Neural progenitor cell (in vitro differentiated cells): Measurements from ENCODE around the gene PELO. TPM values are rescaled to one million over a fixed set of nuclear protein-coding genes. Genes with fewer than 3 reads are reported as not detected.

Experiments used
- DNase-seq: peaks from one replicate; pipeline ENCODE4 v3.0.0-alpha.2; 2016; ENCODE audit warnings: low spot score
- H2AFZ ChIP-seq: fragments of 200-600 bp; sonication (generic); replicated peaks from 2 replicates; pipeline ENCODE4 v1.6.1; 2016; ENCODE audit warnings: antibody characterized with exemption
- H3F3A ChIP-seq: fragments of 200-600 bp; sonication (generic); 2 replicates; pipeline ENCODE4 v1.6.1; 2016; ENCODE audit warnings: antibody characterized with exemption, low read depth
- H3K27ac ChIP-seq: fragments of 200-600 bp; sonication (generic); 2 replicates; pipeline ENCODE4 v1.5.1; 2016; ENCODE audit warnings: mild to moderate bottlenecking
- H3K27me3 ChIP-seq: fragments of 200-600 bp; sonication (generic); 2 replicates; pipeline ENCODE4 v1.6.1; 2016; ENCODE audit warnings: mild to moderate bottlenecking, moderate library complexity
- H3K36me3 ChIP-seq: fragments of 200-600 bp; sonication (generic); 2 replicates; pipeline ENCODE4 v1.5.1; 2016
- H3K4me1 ChIP-seq: fragments of 200-600 bp; sonication (generic); 2 replicates; pipeline ENCODE4 v1.6.1; 2016; ENCODE audit warnings: mixed run types
- H3K4me2 ChIP-seq: fragments of 200-600 bp; sonication (generic); 2 replicates; pipeline ENCODE4 v1.6.1; 2016
- H3K4me3 ChIP-seq: fragments of 200-600 bp; sonication (generic); 2 replicates; pipeline ENCODE4 v1.5.1; 2016
- H3K79me2 ChIP-seq: fragments of 200-600 bp; sonication (generic); 2 replicates; pipeline ENCODE4 v1.6.1; 2016; ENCODE audit warnings: low read depth
- H3K9ac ChIP-seq: fragments of 200-600 bp; sonication (generic); 2 replicates; pipeline ENCODE4 v1.6.1; 2016
- H3K9me3 ChIP-seq: fragments of 200-600 bp; sonication (generic); 2 replicates; pipeline ENCODE4 v1.5.1; 2016; ENCODE audit warnings: low read depth
- H4K20me1 ChIP-seq: fragments of 200-600 bp; sonication (generic); 2 replicates; pipeline ENCODE4 v1.6.1; 2016; ENCODE audit warnings: low read depth
- H3K27ac Mint-ChIP-seq: 3 replicates; pipeline ENCODE4 v1.8.0; 2021; ENCODE audit warnings: mixed read lengths
- H3K27me3 Mint-ChIP-seq: 2 replicates; pipeline ENCODE4 v1.8.0; 2022; ENCODE audit warnings: low read depth, mild to moderate bottlenecking, inconsistent platforms, moderate library complexity, mixed read lengths; ENCODE audit not compliant: insufficient read depth
- H3K36me3 Mint-ChIP-seq: 3 replicates; pipeline ENCODE4 v1.8.0; 2021; ENCODE audit warnings: mixed read lengths
- H3K4me1 Mint-ChIP-seq: 3 replicates; pipeline ENCODE4 v1.8.0; 2021; ENCODE audit warnings: mixed read lengths
- H3K4me3 Mint-ChIP-seq: 3 replicates; pipeline ENCODE4 v1.8.0; 2021; ENCODE audit warnings: mild to moderate bottlenecking, moderate library complexity, mixed read lengths
- H3K9me3 Mint-ChIP-seq: 3 replicates; pipeline ENCODE4 v1.8.0; 2020; ENCODE audit warnings: mixed read lengths
- EZH2 ChIP-seq: fragments of 200-600 bp; sonication (generic); IDR thresholded peaks from 2 replicates; pipeline ENCODE4 v1.6.1; 2017; ENCODE audit warnings: antibody characterized with exemption, mild to moderate bottlenecking, moderate library complexity
- EZH2phosphoT487 ChIP-seq: fragments of 200-600 bp; sonication (generic); IDR thresholded peaks from 2 replicates; pipeline ENCODE4 v1.6.1; 2017; ENCODE audit warnings: antibody characterized with exemption
- total RNA-seq: library from RNA; depleted of rRNA; stranded (reverse); fragments of >200 nt; gene quantifications from 2 replicates; pipeline ENCODE4 v1.2.3, GENCODE V29; 2015; ENCODE audit warnings: low replicate concordance
- TF ChIP-seq, protein P1 (sequence below): fragments of 200-600 bp; sonication (generic); IDR thresholded peaks from 2 replicates; pipeline ENCODE4 v1.5.1; 2017; ENCODE audit warnings: antibody characterized with exemption, mild to moderate bottlenecking

Gene PELO
- total RNA-seq, 1 donor from 2014 or later, result 8.5 TPM

DNA sequence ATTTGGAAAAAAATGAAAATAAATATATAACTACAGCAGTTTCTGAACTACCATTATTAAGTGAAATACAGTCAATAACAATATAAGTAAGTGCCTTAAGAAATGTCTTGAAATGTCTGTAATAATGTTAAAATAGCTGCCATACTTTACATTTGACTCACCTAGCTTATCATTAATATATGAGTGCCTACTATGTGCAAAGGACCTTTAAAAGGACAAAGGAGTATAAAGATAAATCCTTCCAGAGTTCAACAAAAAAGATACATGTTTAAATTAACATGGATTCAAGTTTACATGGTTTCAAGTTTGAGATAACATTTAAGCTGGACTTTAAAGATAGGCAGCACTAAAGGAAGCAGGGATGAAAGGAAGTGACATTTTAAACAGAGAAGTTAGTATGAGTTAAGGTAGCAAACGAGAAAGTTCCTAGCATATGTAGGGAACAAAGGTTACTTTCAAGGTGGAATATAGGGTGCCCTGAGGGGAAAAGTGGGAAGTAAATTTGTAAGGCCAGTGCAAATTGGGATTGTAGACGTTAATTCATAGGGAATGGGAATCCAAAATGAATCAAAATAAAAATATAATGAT is 8.9 kb downstream of the PELO start:
- Histone ChIP-seq H4K20me1 (peaks cover 6% of the 10 kb centered on the region), H3K9me3 (no peaks in the 10 kb centered on the region), H3K4me1 (peaks cover 13% of the 10 kb centered on the region), H3K27me3 (no peaks in the 10 kb centered on the region), H3K79me2 (peaks cover 16% of the 10 kb centered on the region), H3K9ac (no peak overlapping the region), H3K27ac (no peak overlapping the region), H3K4me3 (no peak overlapping the region), H3K36me3 (no peaks in the 10 kb centered on the region), H3F3A (peaks cover 32% of the 10 kb centered on the region), H2AFZ (no peak overlapping the region), H3K4me2 (no peak overlapping the region)
- Mint-ChIP-seq H3K4me3 (no peak overlapping the region), H3K27me3 (peaks cover 6% of the 10 kb centered on the region), H3K36me3 (no peaks in the 10 kb centered on the region), H3K4me1 (peaks cover 31% of the 10 kb centered on the region), H3K27ac (no peak overlapping the region), H3K9me3 (no peaks in the 10 kb centered on the region)
- TF ChIP-seq EZH2 (no peak), EZH2phosphoT487 (no peak)
- TF ChIP-seq, protein P1, sequence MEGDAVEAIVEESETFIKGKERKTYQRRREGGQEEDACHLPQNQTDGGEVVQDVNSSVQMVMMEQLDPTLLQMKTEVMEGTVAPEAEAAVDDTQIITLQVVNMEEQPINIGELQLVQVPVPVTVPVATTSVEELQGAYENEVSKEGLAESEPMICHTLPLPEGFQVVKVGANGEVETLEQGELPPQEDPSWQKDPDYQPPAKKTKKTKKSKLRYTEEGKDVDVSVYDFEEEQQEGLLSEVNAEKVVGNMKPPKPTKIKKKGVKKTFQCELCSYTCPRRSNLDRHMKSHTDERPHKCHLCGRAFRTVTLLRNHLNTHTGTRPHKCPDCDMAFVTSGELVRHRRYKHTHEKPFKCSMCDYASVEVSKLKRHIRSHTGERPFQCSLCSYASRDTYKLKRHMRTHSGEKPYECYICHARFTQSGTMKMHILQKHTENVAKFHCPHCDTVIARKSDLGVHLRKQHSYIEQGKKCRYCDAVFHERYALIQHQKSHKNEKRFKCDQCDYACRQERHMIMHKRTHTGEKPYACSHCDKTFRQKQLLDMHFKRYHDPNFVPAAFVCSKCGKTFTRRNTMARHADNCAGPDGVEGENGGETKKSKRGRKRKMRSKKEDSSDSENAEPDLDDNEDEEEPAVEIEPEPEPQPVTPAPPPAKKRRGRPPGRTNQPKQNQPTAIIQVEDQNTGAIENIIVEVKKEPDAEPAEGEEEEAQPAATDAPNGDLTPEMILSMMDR, result no peak
- no peak for DNase-seq

- H2AFZ ChIP-seq, result peak overlapping the region; percentile 89
- H3K27ac Mint-ChIP-seq, result peak overlapping the region; percentile 92
These were observed 11.2 kb downstream of the PELO start for GRCh38 chr5:52798938-52799337.

DNA sequence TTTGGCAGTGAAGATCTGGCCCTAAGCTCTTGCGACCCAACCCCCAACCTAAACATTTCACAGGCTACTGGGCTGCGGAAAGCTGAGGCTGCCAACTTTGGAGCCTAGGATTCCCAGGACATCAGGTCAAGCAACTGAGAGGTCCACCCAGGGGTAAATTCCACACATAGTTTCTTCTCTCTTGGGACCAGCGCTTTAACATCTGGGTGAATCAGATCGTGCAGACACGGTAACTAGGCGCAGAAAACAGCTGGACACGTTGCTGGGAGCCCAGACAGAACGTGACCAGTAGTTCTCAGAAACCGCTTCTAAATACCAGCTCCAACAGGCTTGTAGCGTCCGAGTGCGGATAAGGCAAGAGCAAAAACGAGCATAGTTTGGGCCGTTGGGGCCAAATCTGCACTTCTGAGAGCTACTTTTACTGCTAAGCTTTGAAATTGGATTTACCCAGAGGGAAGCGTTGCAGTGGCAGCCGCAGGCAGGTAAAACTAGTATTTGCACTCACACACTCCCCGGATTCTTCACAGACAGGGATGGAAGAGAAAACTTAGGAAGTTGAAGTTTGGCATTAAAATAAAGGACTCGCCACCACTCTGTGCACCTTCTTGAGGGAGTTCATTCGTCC is 11.8 kb downstream of the PELO start:
- H4K20me1 ChIP-seq, result peaks cover 25% of the 10 kb centered on the region
- peaks cover 39% of the 10 kb centered on the region for H3F3A ChIP-seq
- H2AFZ ChIP-seq, result peak overlapping the region; percentile 89
- peak overlapping the region; percentile 92 for H3K27ac Mint-ChIP-seq
- peak overlapping the region; percentile 87 for H3K4me2 ChIP-seq
- peaks cover 49% of the 10 kb centered on the region for H3K4me1 Mint-ChIP-seq
- no peaks in the 10 kb centered on the region for H3K36me3 ChIP-seq
- H3K36me3 Mint-ChIP-seq, result peaks cover 3% of the 10 kb centered on the region
- peak; percentile 82 for DNase-seq
- no peaks in the 10 kb centered on the region for H3K9me3 Mint-ChIP-seq
- no peak for TF ChIP-seq EZH2phosphoT487
- TF ChIP-seq EZH2, result no peak
- TF ChIP-seq, protein P1, result no peak
- H3K27me3 ChIP-seq, result no peaks in the 10 kb centered on the region
- H3K27ac ChIP-seq, result peak overlapping the region; percentile 94
- H3K9me3 ChIP-seq, result no peaks in the 10 kb centered on the region
- peaks cover 6% of the 10 kb centered on the region for H3K27me3 Mint-ChIP-seq
- peak overlapping the region; percentile 74 for H3K4me3 ChIP-seq
- H3K4me1 ChIP-seq, result peaks cover 35% of the 10 kb centered on the region
- H3K4me3 Mint-ChIP-seq, result peak overlapping the region; percentile 96
- peak overlapping the region; percentile 52 for H3K9ac ChIP-seq
- H3K79me2 ChIP-seq, result peaks cover 45% of the 10 kb centered on the region

More at GRCh38 chr5:52798938-52799337, 11.2 kb downstream of the PELO start:
- Histone ChIP-seq H3K27me3 (no peaks in the 10 kb centered on the region), H3K36me3 (no peaks in the 10 kb centered on the region), H3K9me3 (no peaks in the 10 kb centered on the region), H3K27ac (peak overlapping the region; percentile 53), H3K4me1 (peaks cover 35% of the 10 kb centered on the region), H4K20me1 (peaks cover 25% of the 10 kb centered on the region), H3K79me2 (peaks cover 40% of the 10 kb centered on the region), H3K4me2 (peak overlapping the region; percentile 87), H3K9ac (no peak overlapping the region), H3K4me3 (peak overlapping the region; percentile 74), H3F3A (peaks cover 39% of the 10 kb centered on the region)
- Mint-ChIP-seq H3K4me1 (peaks cover 45% of the 10 kb centered on the region), H3K4me3 (peak overlapping the region; percentile 96), H3K36me3 (no peaks in the 10 kb centered on the region), H3K9me3 (no peaks in the 10 kb centered on the region), H3K27me3 (peaks cover 6% of the 10 kb centered on the region)
- no peak for DNase-seq
- no peak for TF ChIP-seq EZH2
- TF ChIP-seq EZH2phosphoT487, result no peak
- TF ChIP-seq, protein P1, result no peak
